H1 (cell line): ENCODE results near the gene FAM227B. TPM values are rescaled to one million over a fixed set of nuclear protein-coding genes. Genes with fewer than 3 reads are reported as not detected.

Source experiments
- EGR1 ChIP-seq: IDR thresholded peaks from 2 replicates; pipeline ENCODE4 v1.6.1; 2011; ENCODE audit warnings: low read depth, low read length, borderline replicate concordance
- JUND ChIP-seq: IDR thresholded peaks from 2 replicates; pipeline ENCODE4 v1.6.1; 2011; ENCODE audit warnings: mild to moderate bottlenecking, improper control_type of control experiment, low read length
- RBBP5 ChIP-seq: IDR thresholded peaks from 2 replicates; pipeline ENCODE4 v1.7.1; 2012; ENCODE audit warnings: low read depth, mild to moderate bottlenecking, inconsistent platforms, low read length, moderate library complexity, borderline replicate concordance
- SIN3A ChIP-seq, 2 experiments: IDR thresholded peaks in 1 of 2; conservative IDR thresholded peaks in 1 of 2; 2 replicates each; pipeline ENCODE4 v1.6.1; 2011 to 2012; ENCODE audit warnings: low read length in 2 of 2, improper control_type of control experiment in 1 of 2, low read depth in 1 of 2, mild to moderate bottlenecking in 1 of 2
- SP1 ChIP-seq: IDR thresholded peaks from 2 replicates; pipeline ENCODE4 v1.6.1; 2011; ENCODE audit warnings: low read depth, low read length
- SP4 ChIP-seq: IDR thresholded peaks from 2 replicates; pipeline ENCODE4 v1.6.1; 2012; ENCODE audit warnings: low read length, inconsistent platforms
- polyA plus RNA-seq, 7 experiments: library from polyadenylated mRNA; depleted of rRNA in 3 of 7; stranded (reverse) in 5 of 7; unstranded in 2 of 7; fragments of >200 nt in 5 of 7; fragments of 200-250 nt in 2 of 7; gene quantifications; 1 replicate in 5 of 7; 2 replicates in 1 of 7; 4 replicates in 1 of 7; pipeline versions ENCODE4 v1.2.1 to v1.2.3, GENCODE V29; 2011 to 2013; ENCODE audit warnings: missing spikeins in 2 of 7, mixed read lengths in 2 of 7
- total RNA-seq: library from RNA; stranded (reverse); fragmentation: NEBNext Ultra II Directional; extraction: Animal tissue kit (Norgen Biotek cat#: 25700); gene quantifications from 2 replicates; pipeline ENCODE4 v1.2.1, GENCODE V29; 2021
- TF ChIP-seq, protein P1 (sequence below): IDR thresholded peaks from 2 replicates; pipeline ENCODE4 v1.6.1; 2012; ENCODE audit warnings: low read length, inconsistent platforms

FAM227B gene
- total and polyA plus RNA-seq, 2 of the 8 experiments (the other 6 are each of a cell fraction or from before 2014, with no cell fraction given): 4.0 to 6.5 TPM

GRCh38 chr15:49621887-49622286 lies 1.3 kb upstream of the FAM227B start (continued):
- TF ChIP-seq RBBP5 (no peak), SP1 (no peak), SP4 (no peak), EGR1 (no peak), SIN3A (conservative IDR thresholded peaks at IDR 0.05 in 1 of 2, IDR thresholded peaks at IDR 0.05 in 1 of 2; ENCODE audit: low read depth in 1 of 2, low read length in 2 of 2) (no peak), JUND (no peak)
- TF ChIP-seq, protein P1, sequence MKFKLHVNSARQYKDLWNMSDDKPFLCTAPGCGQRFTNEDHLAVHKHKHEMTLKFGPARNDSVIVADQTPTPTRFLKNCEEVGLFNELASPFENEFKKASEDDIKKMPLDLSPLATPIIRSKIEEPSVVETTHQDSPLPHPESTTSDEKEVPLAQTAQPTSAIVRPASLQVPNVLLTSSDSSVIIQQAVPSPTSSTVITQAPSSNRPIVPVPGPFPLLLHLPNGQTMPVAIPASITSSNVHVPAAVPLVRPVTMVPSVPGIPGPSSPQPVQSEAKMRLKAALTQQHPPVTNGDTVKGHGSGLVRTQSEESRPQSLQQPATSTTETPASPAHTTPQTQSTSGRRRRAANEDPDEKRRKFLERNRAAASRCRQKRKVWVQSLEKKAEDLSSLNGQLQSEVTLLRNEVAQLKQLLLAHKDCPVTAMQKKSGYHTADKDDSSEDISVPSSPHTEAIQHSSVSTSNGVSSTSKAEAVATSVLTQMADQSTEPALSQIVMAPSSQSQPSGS: no peak
